GM18519 (cell line): ENCODE measurements around the gene SLC15A2.
"Not testable (repeated sequence)": the region's sequence is repeated elsewhere in the genome, so short reads cannot be mapped to it uniquely, and the experiment has no call there.

Experiments
- ATAC-seq: cut with Tn5 transposase; IDR thresholded peaks from one replicate; pipeline ENCODE4 v1.9.1; 2021; ENCODE audit warnings: mild to moderate bottlenecking, moderate library complexity; ENCODE audit not compliant: unreplicated experiment, low FRiP score

Gene SLC15A2, protein sequence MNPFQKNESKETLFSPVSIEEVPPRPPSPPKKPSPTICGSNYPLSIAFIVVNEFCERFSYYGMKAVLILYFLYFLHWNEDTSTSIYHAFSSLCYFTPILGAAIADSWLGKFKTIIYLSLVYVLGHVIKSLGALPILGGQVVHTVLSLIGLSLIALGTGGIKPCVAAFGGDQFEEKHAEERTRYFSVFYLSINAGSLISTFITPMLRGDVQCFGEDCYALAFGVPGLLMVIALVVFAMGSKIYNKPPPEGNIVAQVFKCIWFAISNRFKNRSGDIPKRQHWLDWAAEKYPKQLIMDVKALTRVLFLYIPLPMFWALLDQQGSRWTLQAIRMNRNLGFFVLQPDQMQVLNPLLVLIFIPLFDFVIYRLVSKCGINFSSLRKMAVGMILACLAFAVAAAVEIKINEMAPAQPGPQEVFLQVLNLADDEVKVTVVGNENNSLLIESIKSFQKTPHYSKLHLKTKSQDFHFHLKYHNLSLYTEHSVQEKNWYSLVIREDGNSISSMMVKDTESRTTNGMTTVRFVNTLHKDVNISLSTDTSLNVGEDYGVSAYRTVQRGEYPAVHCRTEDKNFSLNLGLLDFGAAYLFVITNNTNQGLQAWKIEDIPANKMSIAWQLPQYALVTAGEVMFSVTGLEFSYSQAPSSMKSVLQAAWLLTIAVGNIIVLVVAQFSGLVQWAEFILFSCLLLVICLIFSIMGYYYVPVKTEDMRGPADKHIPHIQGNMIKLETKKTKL

DNA sequence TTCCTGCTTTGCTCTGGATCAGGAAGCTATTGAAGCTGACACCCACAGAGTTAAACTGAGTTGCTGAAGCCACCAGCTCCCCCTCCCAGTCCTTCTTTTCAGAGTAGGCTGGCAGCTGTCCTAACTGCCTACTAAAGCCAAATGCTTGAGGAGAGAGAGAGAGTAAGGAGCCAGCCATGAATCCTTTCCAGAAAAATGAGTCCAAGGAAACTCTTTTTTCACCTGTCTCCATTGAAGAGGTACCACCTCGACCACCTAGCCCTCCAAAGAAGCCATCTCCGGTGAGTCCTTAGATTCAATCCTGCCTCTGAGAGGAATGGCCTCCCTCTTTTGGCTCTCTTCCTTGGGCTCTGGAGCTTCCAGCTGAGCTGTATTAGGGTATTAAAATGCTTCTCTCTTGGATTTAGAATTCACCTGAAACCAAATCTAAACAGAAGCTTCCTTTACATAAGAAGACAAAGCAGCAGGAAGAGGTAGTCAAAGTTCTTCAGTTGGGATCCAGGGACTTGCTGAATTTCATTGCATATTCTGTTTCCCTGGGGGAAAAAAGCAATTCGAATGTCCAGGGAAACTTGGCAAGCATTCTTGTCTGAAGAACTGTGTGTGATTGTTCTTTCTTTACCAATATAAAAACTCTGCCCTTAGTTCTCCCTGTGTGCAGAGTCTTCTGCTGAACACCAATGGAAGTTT lies at the start of gene SLC15A2:
TSS of gene SLC15A2 (plus strand) at position 101 of the 690 bp plus-strand sequence. CDS start at position 177, 76 bp downstream.
- no peak for ATAC-seq

DNA sequence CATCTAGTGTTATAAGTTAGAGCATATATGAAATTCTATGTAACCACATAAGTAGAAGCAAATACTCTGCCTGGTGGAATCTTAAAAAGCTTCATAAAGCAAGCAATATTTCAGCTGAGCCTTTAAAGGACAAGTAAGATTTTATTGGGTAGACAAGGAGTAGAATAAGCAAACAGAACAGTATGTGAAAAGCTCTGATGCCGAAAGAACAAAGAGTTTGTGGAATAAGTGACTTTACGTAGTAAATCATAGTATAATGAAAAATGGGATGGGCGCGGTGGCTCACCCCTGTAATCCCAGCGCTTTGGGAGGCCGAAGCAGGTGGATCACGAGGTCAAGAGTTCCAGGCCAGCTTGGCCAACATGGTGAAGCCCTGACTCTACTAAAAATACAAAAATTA lies 49.3 kb upstream of the SLC15A2 start:
- no peak for ATAC-seq

GRCh38 chr3:121852256-121852655 lies 41.9 kb upstream of the SLC15A2 start:
- ATAC-seq: no peak

DNA sequence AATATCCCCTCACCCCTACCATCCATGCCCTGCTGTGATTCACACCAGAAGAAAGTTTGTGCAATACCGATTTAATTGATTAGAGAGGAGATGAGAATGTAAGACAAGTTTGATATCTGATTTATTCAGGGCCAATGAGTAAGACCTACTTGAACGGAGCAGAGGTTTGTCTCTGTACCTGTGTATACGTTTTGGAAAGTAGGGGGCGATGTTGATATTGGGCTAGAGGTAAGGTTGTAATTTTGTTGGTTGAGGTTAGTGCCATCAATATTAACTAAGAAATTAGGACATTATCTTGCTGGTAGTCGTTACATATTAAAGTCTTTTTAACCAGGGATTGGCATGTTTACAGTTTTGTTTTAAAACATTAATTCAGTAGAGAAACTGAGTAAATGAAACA lies 38.6 kb upstream of the SLC15A2 start:
- ATAC-seq: no peak

GRCh38 chr3:121857778-121858177 lies 36.4 kb upstream of the SLC15A2 start:
- ATAC-seq: not testable (repeated sequence)

DNA sequence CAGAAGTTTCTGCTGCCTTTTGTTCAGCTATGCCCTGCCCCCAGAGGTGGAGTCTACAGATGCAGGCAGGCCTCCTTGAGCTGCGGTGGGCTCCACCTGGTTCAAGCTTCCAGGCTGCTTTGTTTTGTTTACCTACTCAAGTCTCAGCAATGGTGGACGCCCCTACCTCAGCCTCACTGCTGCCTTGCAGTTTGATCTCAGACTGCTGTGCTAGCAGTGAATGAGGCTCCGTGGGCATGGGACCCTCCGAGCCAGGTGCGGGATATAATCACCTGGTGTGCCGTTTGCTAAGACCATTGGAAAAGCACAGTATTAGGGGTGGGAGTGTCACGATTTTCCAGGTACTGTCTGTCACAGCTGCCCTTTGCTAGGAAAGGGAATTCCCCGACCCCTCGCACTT lies 31.0 kb upstream of the SLC15A2 start:
- not testable (repeated sequence) for ATAC-seq

- no peak for ATAC-seq
Observed at GRCh38 chr3:121863801-121864200, 30.4 kb upstream of the SLC15A2 start.

DNA sequence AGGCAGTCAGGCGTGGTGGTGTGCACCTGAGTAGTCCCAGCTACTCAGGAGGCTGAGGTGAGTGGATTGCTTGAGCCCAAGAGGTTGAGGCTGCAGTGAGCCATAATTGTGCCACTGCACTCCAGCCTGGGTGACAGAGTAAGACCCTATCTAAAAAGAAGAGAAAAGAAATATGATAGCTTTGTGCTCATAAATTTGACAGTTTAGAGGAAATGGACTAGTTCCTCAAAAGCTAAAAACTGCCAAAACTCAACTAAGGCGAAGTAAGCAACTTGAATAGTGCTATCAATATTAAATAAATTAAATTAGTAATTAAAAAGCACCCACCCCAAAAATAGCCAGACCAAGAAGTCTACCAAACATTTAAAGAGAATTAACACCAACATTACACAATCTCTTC lies 24.5 kb upstream of the SLC15A2 start:
- no peak for ATAC-seq

DNA sequence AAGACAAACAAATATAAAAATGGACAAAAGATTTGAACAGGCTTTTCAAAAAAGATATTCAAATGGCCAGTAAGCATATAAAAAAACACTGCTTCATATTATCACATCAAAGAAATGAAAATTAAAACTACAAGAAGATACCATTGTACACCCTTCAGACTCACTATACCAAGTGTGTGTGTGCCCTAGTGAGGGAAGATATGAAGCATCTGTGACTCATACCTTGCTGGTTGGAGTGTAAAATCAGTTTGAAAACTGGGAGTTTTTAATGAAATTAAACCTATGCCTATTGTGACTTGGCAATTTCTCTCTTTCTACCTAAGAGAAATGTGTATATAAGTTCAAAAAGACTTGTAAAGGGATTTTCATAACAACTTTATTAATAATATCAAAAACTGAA lies 23.5 kb upstream of the SLC15A2 start:
- no peak for ATAC-seq

DNA sequence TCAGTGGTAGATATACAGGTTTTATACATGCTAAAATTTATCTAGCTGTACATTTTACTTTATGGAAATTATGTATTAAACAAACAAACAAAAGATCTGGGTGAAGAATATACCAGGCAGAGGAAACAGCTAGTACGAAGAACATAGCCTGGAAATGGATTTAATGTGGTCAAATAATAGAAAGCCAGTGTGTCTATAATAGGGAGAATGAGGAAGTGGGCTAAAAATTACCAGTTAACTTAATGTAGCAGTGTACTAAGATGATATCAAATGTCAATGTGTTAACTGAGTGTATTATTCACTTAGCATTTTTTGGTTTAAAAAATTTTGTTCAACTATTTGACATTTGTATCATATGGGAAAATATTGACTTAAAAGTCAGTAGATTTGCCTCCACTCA lies 22.8 kb upstream of the SLC15A2 start:
- ATAC-seq: no peak

- no peak for ATAC-seq
Observed at GRCh38 chr3:121878411-121878810, 15.8 kb upstream of the SLC15A2 start.

DNA sequence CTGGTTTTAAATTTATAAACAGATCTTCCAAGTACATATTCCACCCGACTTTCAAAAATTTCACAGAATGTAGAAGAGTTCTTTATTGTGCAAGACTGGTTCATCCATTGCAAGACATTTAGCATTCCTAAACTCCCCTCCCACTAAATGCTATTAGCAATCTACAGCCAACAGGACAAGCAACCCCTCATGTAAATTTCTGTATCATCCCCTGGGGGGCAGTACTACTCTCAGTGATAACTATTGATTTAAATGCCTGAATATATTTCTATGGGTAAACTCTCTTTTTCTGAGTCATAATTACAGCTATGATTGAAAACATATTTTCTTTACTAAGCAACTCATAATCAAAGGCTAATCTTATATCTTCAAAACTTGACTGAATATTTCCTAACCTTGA lies 10.7 kb upstream of the SLC15A2 start:
- no peak for ATAC-seq

DNA sequence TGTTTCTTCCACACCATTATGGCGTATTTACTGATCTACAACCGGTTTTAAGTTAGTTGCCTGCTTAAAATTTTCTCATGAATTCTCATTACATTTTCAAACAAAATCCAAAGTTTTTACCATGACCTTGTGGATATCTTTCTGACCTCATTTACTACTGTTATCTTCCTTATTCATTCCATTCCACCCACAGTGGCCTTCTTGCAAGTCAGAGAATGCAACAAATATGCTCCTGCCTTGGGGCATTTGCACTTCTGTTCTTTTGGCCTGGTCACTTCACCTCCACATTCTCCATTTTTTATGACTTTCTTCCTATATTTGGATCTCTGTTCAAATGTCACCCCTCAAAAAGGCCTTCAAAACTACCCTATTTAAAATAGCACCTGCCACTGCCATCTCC lies 8.8 kb upstream of the SLC15A2 start:
- ATAC-seq: no peak

DNA sequence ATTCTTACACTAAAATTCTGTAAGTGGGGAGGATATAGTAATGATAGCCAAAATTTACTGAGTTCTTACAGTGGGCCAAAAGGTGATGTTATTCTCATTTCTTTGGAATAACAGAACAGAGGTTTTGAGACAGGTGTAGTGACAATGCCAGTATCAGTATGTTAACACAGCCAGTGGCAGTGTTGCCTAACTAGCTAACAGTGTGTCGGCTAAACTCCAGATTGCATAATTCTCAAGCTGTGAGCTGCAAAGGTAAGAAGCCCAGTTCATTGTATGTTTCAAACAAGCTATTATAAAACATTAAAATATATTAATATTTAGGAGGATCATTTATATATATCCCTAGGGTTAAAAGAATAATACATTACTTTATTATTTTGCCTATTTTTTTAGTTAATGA lies 920 bp downstream of the SLC15A2 start:
- no peak for ATAC-seq

DNA sequence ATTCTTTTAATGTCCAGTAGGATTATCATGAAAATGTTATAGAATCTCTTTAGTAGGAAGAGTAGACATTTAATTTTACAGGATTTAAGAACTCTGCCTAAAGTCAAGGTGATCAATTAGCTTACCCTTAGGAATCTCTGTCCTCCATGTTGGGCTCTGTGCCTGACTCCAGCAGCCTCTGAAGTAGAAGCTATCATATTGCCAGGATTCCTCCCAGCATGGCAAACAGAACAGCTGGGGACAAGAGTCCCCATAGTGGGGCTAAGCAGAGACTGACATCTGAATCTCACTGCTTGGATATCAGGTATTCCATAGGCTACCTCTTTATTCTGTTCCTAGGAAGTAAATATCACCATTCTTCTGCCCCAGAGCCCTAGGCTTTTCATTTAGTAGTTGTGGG lies 1.5 kb downstream of the SLC15A2 start:
- no peak for ATAC-seq

- no peak for ATAC-seq
Observed at GRCh38 chr3:121896823-121897222, 2.6 kb downstream of the SLC15A2 start.

- ATAC-seq: no peak
Observed at GRCh38 chr3:121897296-121897695, 3.1 kb downstream of the SLC15A2 start.

- ATAC-seq: no peak
Observed at GRCh38 chr3:121913305-121913990, 19.2 kb downstream of the SLC15A2 start.

DNA sequence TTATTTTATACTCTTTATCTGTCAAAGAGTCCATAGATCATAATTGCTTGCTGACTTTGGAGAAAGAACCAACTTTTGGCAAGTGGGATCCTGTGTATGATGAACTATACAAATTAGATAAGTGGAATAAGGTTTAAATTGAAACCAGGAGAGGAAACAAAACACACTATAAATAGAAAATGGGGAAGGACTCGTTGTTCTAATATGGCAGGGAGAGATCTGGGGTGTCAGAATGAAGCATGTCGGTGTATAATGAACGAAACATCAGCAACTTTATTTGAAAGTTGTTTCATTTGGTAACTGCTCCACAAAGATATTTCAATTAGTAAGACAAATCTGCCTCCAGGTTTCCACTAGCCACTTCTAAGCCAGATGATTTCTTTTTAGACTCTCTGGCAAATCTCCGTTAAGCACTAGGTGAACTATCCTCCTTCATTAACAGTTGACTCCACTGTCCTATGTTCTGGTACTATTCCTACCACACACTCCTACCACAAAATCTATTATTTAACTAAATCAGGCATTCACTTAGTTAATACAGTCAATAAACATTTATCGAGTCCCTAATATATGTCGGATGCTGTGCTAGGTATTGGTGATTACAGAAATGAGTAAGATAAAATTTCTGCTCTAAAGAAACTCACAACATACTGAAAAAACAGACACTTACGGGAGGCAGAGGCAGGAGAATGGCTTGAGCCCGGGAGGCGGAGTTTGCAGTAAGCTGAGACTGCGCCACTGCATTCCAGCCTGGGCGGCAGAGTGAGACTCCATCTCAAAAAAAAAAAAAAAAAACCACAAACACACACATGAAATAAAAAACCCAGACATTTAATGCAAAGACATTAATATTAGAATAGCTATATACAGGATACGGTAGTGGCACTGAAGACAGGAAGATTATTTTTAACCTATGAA lies 20.1 kb downstream of the SLC15A2 start:
- no peak for ATAC-seq

DNA sequence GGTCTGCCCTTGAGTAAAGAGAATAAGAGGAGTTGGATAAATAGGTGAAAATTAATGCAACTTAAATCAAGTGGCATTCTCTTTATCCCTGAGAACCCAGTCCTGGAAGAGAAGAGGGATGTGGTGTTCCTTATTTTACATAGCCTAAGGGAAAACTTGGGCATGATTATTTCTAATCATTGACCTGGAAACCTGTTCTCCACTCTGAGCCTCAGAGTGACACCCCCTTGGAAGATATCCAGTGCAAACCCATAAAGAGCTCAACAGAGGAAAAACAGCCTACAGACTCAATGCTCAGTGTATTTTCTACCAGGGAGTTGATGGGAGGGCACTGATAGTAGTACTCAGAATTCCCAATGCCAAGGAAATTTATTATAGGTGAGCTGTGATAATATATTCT lies 22.0 kb downstream of the SLC15A2 start:
- no peak for ATAC-seq
